ENCODE results near the gene SEC16A.

The SEC16A gene

DNA sequence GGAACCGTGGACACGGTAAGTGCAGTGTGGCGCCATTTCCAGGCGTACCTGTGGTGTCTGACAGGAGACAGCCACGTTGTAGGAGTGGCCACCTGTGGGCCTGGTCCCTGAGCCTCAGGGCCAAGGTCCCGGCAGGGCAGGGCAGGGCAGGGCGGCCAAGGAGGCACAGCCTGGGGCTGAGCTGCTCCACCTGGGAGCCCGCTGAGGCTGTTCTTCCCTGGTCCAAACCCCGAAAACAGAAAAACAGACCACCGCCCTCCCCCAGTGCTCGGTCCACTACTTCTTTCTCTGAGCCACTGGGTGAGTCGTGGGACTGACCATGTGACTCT lies 63.8 kb downstream of the SEC16A start:
- Histone ChIP-seq H3K27me3 (ENCODE audit: insufficient read depth, low read depth) (no peaks in the 10 kb centered on the region), H3K9ac (no peak overlapping the region), H3K4me2 (no peak overlapping the region), H4K20me1 (ENCODE audit: insufficient read depth) (no peaks in the 10 kb centered on the region), H3K27ac (no peak overlapping the region), H3K4me3 (IDR thresholded peaks at IDR 0.05; ENCODE audit: insufficient read depth, low read depth, low read length) (no peak overlapping the region), H3K36me3 (ENCODE audit: insufficient read depth) (peaks cover 4% of the 10 kb centered on the region; the same call in 1 of the 2 replicates), H3K79me2 (ENCODE audit: insufficient read depth, low read depth) (no peaks in the 10 kb centered on the region), H3K4me1 (ENCODE audit: low read depth, poor library complexity, severe bottlenecking) (no peaks in the 10 kb centered on the region), H2AFZ (ENCODE audit: low read depth) (no peak overlapping the region)
- TF ChIP-seq, protein P1, sequence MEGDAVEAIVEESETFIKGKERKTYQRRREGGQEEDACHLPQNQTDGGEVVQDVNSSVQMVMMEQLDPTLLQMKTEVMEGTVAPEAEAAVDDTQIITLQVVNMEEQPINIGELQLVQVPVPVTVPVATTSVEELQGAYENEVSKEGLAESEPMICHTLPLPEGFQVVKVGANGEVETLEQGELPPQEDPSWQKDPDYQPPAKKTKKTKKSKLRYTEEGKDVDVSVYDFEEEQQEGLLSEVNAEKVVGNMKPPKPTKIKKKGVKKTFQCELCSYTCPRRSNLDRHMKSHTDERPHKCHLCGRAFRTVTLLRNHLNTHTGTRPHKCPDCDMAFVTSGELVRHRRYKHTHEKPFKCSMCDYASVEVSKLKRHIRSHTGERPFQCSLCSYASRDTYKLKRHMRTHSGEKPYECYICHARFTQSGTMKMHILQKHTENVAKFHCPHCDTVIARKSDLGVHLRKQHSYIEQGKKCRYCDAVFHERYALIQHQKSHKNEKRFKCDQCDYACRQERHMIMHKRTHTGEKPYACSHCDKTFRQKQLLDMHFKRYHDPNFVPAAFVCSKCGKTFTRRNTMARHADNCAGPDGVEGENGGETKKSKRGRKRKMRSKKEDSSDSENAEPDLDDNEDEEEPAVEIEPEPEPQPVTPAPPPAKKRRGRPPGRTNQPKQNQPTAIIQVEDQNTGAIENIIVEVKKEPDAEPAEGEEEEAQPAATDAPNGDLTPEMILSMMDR (conservative IDR thresholded peaks at IDR 0.05; ENCODE audit: low read depth, low read length) = no peak

DNA sequence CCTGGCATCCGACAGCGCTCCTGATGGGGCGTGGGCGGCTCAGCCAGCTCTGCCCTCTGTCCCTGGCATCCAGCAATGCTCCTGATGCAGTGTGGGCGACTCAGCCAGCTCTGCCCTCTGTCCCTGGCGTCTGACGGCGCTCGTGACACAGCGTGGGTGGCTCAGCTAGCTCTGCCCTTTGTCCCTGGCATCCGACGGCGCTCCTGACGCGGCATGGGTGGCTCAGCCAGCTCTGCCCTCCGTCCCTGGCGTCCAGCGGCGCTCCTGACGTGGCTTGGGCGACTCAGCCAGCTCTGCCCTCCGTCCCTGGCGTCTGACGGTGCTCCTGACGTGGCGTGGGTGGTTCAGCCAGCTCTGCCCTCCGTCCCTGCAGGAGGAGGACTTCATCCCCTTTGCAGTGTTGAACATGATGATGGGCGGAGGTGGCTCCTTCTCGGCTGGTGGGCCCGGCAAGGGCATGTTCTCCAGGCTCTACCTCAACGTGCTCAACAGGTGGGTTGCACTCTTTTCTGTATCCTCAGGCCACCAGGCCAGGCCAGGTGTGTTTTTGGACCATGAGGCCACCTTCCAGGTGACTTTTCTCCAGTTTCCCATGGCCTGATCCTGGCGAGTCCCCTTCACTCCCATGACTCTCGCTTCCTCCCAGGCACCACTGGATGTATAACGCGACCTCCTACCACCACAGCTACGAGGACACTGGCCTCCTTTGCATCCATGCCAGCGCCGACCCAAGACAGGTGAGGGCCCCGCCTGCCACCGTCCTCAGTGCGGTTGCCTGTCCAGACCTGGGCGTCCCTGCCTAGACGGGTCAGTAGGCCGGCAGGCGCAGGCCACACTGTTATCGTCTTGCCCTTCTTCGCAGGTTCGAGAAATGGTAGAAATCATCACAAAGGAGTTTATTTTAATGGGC lies 64.4 kb downstream of the SEC16A start:
- H3K36me3 ChIP-seq (ENCODE audit: insufficient read depth) = peaks cover 4% of the 10 kb centered on the region; the same call in 1 of the 2 replicates

DNA sequence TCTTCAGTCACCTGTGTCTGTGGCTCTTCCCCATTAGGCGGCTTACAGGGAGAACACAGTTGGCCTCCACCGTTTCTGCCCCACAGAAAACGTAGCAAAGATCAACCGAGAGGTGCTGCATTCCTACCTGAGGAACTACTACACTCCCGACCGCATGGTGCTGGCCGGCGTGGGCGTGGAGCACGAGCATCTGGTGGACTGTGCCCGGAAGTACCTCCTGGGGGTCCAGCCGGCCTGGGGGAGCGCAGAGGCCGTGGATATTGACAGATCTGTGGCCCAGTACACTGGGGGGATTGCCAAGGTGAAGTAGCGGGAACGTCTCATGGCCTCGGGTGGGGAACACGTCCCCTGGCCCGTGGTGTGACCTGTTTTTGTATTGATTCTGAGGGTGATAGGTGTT lies 65.9 kb downstream of the SEC16A start:
- H3K27ac ChIP-seq = no peak overlapping the region
- no peak overlapping the region for H3K4me2 ChIP-seq
- H3K4me3 ChIP-seq (IDR thresholded peaks at IDR 0.05; ENCODE audit: insufficient read depth, low read depth, low read length) = no peak overlapping the region
- peaks cover 8% of the 10 kb centered on the region for H3K4me1 ChIP-seq (ENCODE audit: low read depth, poor library complexity, severe bottlenecking)
- H3K27me3 ChIP-seq (ENCODE audit: insufficient read depth, low read depth) = no peaks in the 10 kb centered on the region
- no peaks in the 10 kb centered on the region; the same call in 1 of the 2 replicates for H3K36me3 ChIP-seq (ENCODE audit: insufficient read depth)
- TF ChIP-seq, protein P1 (conservative IDR thresholded peaks at IDR 0.05; ENCODE audit: low read depth, low read length) = no peak
- H4K20me1 ChIP-seq (ENCODE audit: insufficient read depth) = no peaks in the 10 kb centered on the region; the same call in 1 of the 2 replicates
- H3K9ac ChIP-seq = no peak overlapping the region
- H2AFZ ChIP-seq (ENCODE audit: low read depth) = no peak overlapping the region
- H3K79me2 ChIP-seq (ENCODE audit: insufficient read depth, low read depth) = peaks cover 13% of the 10 kb centered on the region

More for the DNA sequence above, 64.4 kb downstream of the SEC16A start:
- Histone ChIP-seq H3K79me2 (ENCODE audit: insufficient read depth, low read depth) (no peaks in the 10 kb centered on the region; the same call in 1 of the 2 replicates), H2AFZ (ENCODE audit: low read depth) (no peak overlapping the region), H3K27ac (no peak overlapping the region), H3K4me3 (IDR thresholded peaks at IDR 0.05; ENCODE audit: insufficient read depth, low read depth, low read length) (no peak overlapping the region), H4K20me1 (ENCODE audit: insufficient read depth) (no peaks in the 10 kb centered on the region), H3K4me1 (ENCODE audit: low read depth, poor library complexity, severe bottlenecking) (no peaks in the 10 kb centered on the region), H3K4me2 (no peak overlapping the region), H3K27me3 (ENCODE audit: insufficient read depth, low read depth) (no peaks in the 10 kb centered on the region), H3K9ac (no peak overlapping the region)
- TF ChIP-seq, protein P1 (conservative IDR thresholded peaks at IDR 0.05; ENCODE audit: low read depth, low read length) = no peak

DNA sequence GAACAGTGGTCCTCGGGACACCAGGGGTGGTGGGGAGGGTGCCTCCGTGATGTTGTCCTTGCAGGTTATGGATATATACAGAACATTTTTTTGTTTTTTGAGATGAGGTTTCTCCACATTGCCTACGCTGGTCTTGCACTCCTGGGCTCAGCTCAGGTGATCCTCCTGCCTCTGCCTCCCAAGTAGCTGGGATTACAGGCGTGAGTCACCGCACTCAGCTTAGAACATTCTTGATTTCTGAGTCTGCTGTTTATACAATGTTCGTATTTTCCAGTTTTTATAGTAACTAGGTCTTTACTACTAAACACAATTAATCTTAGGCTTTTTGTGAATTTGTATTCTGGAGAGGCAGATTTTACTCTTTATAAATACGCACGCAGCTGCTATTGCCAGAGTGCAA lies 66.4 kb downstream of the SEC16A start:
- Histone ChIP-seq H3K4me1 (ENCODE audit: low read depth, poor library complexity, severe bottlenecking) (peaks cover 12% of the 10 kb centered on the region), H3K4me3 (IDR thresholded peaks at IDR 0.05; ENCODE audit: insufficient read depth, low read depth, low read length) (no peak overlapping the region), H3K79me2 (ENCODE audit: insufficient read depth, low read depth) (peaks cover 18% of the 10 kb centered on the region), H3K36me3 (ENCODE audit: insufficient read depth) (no peaks in the 10 kb centered on the region; the same call in 1 of the 2 replicates), H3K27ac (no peak overlapping the region), H3K9ac (no peak overlapping the region), H2AFZ (ENCODE audit: low read depth) (no peak overlapping the region), H3K27me3 (ENCODE audit: insufficient read depth, low read depth) (no peaks in the 10 kb centered on the region), H3K4me2 (no peak overlapping the region), H4K20me1 (ENCODE audit: insufficient read depth) (no peaks in the 10 kb centered on the region; the same call in 1 of the 2 replicates)
- TF ChIP-seq, protein P1 (conservative IDR thresholded peaks at IDR 0.05; ENCODE audit: low read depth, low read length) = no peak
